SU-DHL-6 (cell line): ENCODE measurements around the gene AGRN.
A peak's percentile ranks its signal among the peaks of the same experiment; 100 is the strongest.

Experiments
- H2AFZ ChIP-seq: fragments of 200-600 bp; sonication (generic); 2 replicates; pipeline ENCODE4 v1.6.1; 2014; ENCODE audit warnings: low read depth, mild to moderate bottlenecking, moderate library complexity, mixed read lengths, antibody characterized with exemption, low read length; ENCODE audit not compliant: severe bottlenecking
- H3F3A ChIP-seq: fragments of 200-600 bp; shearing (Covaris generic); 2 replicates; pipeline ENCODE4 v1.6.0; 2016; ENCODE audit warnings: antibody characterized with exemption, mild to moderate bottlenecking; ENCODE audit not compliant: insufficient read depth
- H3K27ac ChIP-seq: fragments of 200-600 bp; sonication (generic); 2 replicates; pipeline ENCODE4 v1.5.1; 2016; ENCODE audit warnings: low read depth, mild to moderate bottlenecking, low read length, moderate library complexity, mixed read lengths
- H3K27me3 ChIP-seq: fragments of 200-600 bp; sonication (generic), shearing (Covaris generic); 2 replicates; pipeline ENCODE4 v1.6.0; 2014; ENCODE audit warnings: mild to moderate bottlenecking, low read length
- H3K36me3 ChIP-seq: fragments of 200-600 bp; sonication (generic); 2 replicates; pipeline ENCODE4 v1.6.1; 2014; ENCODE audit warnings: mild to moderate bottlenecking, low read length, mixed read lengths
- H3K4me2 ChIP-seq: fragments of 300-600, 200-600 bp; shearing (Covaris generic), sonication (generic); 2 replicates; pipeline ENCODE4 v1.6.0; 2014; ENCODE audit warnings: low read length, low read depth, mild to moderate bottlenecking; ENCODE audit not compliant: poor library complexity, severe bottlenecking
- H3K4me3 ChIP-seq: fragments of 200-600 bp; sonication (generic); 2 replicates; pipeline ENCODE4 v1.5.1; 2014; ENCODE audit warnings: antibody characterized with exemption, low read length, mild to moderate bottlenecking, mixed read lengths; ENCODE audit not compliant: insufficient read depth, poor library complexity, severe bottlenecking
- H3K79me2 ChIP-seq: fragments of 200-600 bp; sonication (generic); 2 replicates; pipeline ENCODE4 v1.6.1; 2014; ENCODE audit warnings: mild to moderate bottlenecking, low read length, moderate library complexity; ENCODE audit not compliant: insufficient read depth
- H3K9ac ChIP-seq: fragments of 200-600 bp; sonication (generic); 2 replicates; pipeline ENCODE4 v1.7.0; 2014; ENCODE audit warnings: mild to moderate bottlenecking, low read length
- H3K9me2 ChIP-seq: fragments of 200-600 bp; sonication (generic); replicated peaks from 2 replicates; pipeline ENCODE4 v1.6.1; 2014; ENCODE audit warnings: low read length; ENCODE audit not compliant: insufficient read depth
- H3K9me3 ChIP-seq: fragments of 200-600 bp; sonication (generic); 2 replicates; pipeline ENCODE4 v1.6.1; 2014; ENCODE audit warnings: low read length, mixed read lengths; ENCODE audit not compliant: insufficient read depth
- H4K20me1 ChIP-seq: fragments of 200-600 bp; sonication (generic); 2 replicates; pipeline ENCODE4 v1.6.1; 2014; ENCODE audit warnings: low read depth, mild to moderate bottlenecking, antibody characterized with exemption, low read length, moderate library complexity, mixed read lengths
- EZH2phosphoT487 ChIP-seq: fragments of 200-600 bp; sonication (generic), shearing (Covaris generic); conservative IDR thresholded peaks from 2 replicates; pipeline ENCODE4 v1.6.1; 2018; ENCODE audit warnings: mild to moderate bottlenecking, antibody characterized with exemption, low read length, moderate library complexity, mixed read lengths
- TF ChIP-seq, protein P1 (sequence below): fragments of 200-600 bp; sonication (generic); IDR thresholded peaks from one replicate; pipeline ENCODE4 v1.5.1; 2017; ENCODE audit warnings: antibody characterized with exemption, mild to moderate bottlenecking, low read length, moderate library complexity; ENCODE audit not compliant: insufficient read depth, poor library complexity, severe bottlenecking

Gene AGRN

DNA sequence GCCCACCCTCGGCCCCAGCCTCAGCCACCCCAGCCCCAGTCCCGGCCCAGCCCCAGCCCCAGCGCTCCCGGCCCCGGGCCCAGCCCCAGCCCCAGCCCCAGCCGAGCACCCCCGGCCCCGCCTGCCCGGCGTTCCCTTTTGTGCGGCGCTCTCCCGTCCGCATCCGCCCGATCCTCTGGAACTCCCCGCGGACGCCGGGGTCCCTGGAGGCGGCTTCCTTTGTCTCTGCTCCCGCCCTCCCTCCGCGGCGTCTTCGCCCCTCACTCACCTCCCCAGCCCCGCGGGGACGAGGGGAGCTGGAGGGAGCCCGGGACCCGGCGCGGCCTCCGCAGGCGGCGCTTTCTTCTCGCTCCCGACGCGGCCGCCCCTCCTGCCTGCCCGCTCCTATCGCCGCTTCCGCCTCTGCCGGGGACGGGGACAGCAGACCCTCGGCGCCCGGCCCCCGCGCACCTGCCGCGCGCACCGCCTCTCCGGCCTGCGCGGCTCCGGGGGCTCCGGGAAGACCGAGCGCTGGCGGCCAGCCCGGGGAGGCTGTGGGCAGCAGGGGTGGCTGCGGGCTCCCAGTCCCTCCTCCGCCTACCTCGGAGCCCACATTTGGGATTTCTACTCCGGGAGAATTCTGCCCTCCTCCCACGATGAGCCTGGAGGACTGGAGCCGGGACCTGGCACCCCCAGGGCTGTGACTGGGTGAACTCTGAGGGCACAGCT lies 14.0 kb downstream of the AGRN start:
- Histone ChIP-seq H3K79me2 (no peaks in the 10 kb centered on the region), H3K27me3 (no peaks in the 10 kb centered on the region), H2AFZ (no peak overlapping the region), H3K9me3 (no peaks in the 10 kb centered on the region), H3K4me3 (no peak overlapping the region), H3K9ac (no peak overlapping the region), H3K4me2 (no peak overlapping the region), H3F3A (no peaks in the 10 kb centered on the region), H4K20me1 (no peaks in the 10 kb centered on the region), H3K9me2 (no peaks in the 10 kb centered on the region), H3K36me3 (no peaks in the 10 kb centered on the region), H3K27ac (no peak overlapping the region)
- TF ChIP-seq, protein P1, sequence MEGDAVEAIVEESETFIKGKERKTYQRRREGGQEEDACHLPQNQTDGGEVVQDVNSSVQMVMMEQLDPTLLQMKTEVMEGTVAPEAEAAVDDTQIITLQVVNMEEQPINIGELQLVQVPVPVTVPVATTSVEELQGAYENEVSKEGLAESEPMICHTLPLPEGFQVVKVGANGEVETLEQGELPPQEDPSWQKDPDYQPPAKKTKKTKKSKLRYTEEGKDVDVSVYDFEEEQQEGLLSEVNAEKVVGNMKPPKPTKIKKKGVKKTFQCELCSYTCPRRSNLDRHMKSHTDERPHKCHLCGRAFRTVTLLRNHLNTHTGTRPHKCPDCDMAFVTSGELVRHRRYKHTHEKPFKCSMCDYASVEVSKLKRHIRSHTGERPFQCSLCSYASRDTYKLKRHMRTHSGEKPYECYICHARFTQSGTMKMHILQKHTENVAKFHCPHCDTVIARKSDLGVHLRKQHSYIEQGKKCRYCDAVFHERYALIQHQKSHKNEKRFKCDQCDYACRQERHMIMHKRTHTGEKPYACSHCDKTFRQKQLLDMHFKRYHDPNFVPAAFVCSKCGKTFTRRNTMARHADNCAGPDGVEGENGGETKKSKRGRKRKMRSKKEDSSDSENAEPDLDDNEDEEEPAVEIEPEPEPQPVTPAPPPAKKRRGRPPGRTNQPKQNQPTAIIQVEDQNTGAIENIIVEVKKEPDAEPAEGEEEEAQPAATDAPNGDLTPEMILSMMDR = no peak
- TF ChIP-seq EZH2phosphoT487 = 0 out of 2 replicates have a peak, but pooled peaks have one; percentile 14

DNA sequence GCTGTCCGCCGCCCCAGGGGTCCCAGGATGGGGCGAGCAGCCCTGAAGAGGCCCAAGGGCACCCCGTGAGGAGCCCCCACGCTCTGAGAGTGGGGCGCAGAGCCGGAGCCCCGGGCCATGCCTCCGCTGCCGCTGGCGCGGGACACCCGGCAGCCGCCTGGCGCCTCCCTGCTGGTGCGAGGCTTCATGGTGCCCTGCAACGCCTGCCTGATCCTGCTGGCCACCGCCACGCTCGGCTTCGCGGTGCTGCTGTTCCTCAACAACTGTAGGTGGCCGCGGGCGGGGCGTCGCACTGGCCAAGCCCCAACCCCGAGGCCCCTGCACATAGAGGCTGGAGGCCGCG lies 14.5 kb downstream of the AGRN start:
- H3K9me3 ChIP-seq = no peaks in the 10 kb centered on the region
- H3K4me3 ChIP-seq = no peak overlapping the region
- TF ChIP-seq, protein P1 = no peak
- no peak for TF ChIP-seq EZH2phosphoT487
- no peaks in the 10 kb centered on the region for H3F3A ChIP-seq
- no peaks in the 10 kb centered on the region for H3K79me2 ChIP-seq
- no peaks in the 10 kb centered on the region for H4K20me1 ChIP-seq
- H3K36me3 ChIP-seq = no peaks in the 10 kb centered on the region
- no peaks in the 10 kb centered on the region for H3K9me2 ChIP-seq
- H2AFZ ChIP-seq = no peak overlapping the region
- H3K27me3 ChIP-seq = no peaks in the 10 kb centered on the region
- no peak overlapping the region for H3K27ac ChIP-seq
- H3K4me2 ChIP-seq = no peak overlapping the region
- H3K9ac ChIP-seq = no peak overlapping the region

DNA sequence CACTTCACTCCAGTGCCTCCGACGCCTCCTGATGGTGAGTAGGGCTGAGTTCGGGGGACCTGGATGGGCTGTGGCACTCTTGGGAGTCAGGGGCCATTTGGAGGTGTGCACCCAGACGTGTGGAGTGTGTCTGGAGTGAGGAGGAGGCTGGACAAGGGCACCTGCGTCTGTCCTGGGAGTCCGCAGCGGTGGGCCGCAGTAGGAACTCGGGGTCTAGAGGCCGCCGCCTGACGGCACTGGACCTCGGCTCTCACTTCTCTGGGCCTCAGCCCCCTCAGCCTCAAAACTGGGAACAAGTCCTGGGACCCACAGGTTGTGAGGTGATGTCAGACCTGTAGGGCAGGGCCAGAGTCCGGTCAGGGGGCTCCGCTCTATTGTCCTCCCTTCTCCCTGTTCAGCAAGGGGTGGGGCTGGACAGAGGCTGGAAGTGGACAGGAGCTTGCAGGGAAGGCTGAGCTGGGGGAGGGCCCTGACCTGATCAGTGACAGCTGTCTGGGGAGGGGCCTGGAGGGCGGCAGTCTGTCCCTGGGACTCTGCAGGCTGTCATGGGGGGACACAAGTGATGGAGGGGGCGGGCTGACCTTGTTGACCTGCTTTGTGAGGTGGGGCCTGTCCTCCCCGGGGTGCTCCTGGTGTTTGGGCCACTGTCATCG lies 15.5 kb downstream of the AGRN start:
- no peak overlapping the region for H3K4me3 ChIP-seq
- no peaks in the 10 kb centered on the region for H3F3A ChIP-seq
- H2AFZ ChIP-seq = no peak overlapping the region
- H3K9me2 ChIP-seq = no peaks in the 10 kb centered on the region
- H3K36me3 ChIP-seq = no peaks in the 10 kb centered on the region
- H3K27me3 ChIP-seq = no peaks in the 10 kb centered on the region
- H4K20me1 ChIP-seq = no peaks in the 10 kb centered on the region
- no peak overlapping the region for H3K27ac ChIP-seq
- H3K9ac ChIP-seq = no peak overlapping the region
- no peak overlapping the region for H3K4me2 ChIP-seq
- no peaks in the 10 kb centered on the region for H3K79me2 ChIP-seq
- TF ChIP-seq EZH2phosphoT487 = no peak
- TF ChIP-seq, protein P1 = no peak
- no peaks in the 10 kb centered on the region for H3K9me3 ChIP-seq
